HFFc6 (cell line): Measurements from ENCODE around the gene LPA. TPM values are rescaled to one million over a fixed set of nuclear protein-coding genes. Genes with fewer than 3 reads are reported as not detected.

ENCODE experiments used
- DNase-seq: peaks from one replicate; pipeline ENCODE4 v3.0.0-alpha.2; 2018
- H3K27ac Mint-ChIP-seq: 2 replicates; pipeline ENCODE4 v1.8.0; 2020; ENCODE audit warnings: mild to moderate bottlenecking, mixed read lengths
- H3K27me3 Mint-ChIP-seq: 2 replicates; pipeline ENCODE4 v1.8.0; 2021; ENCODE audit warnings: mild to moderate bottlenecking, moderate library complexity, mixed read lengths; ENCODE audit not compliant: insufficient read depth
- H3K36me3 Mint-ChIP-seq: 2 replicates; pipeline ENCODE4 v1.8.0; 2021; ENCODE audit warnings: low read depth, mixed read lengths
- H3K4me1 Mint-ChIP-seq: 2 replicates; pipeline ENCODE4 v1.8.0; 2020; ENCODE audit warnings: low read depth, mixed read lengths
- H3K4me3 Mint-ChIP-seq: 2 replicates; pipeline ENCODE4 v1.8.0; 2020; ENCODE audit warnings: mild to moderate bottlenecking, moderate library complexity, mixed read lengths
- H3K9me3 Mint-ChIP-seq: 2 replicates; pipeline ENCODE4 v1.8.0; 2020; ENCODE audit warnings: mild to moderate bottlenecking, mixed read lengths
- CTCF ChIP-seq: fragments of 200-600 bp; sonication (generic); IDR thresholded peaks from 2 replicates; pipeline ENCODE4 v1.5.0; 2021; ENCODE audit warnings: antibody characterized with exemption, mild to moderate bottlenecking
- total RNA-seq, 6 experiments: library from RNA; stranded (reverse); fragmentation: NEBNext Ultra II Directional; extraction: Animal tissue kit (Norgen Biotek cat#: 25700); gene quantifications; 2 replicates in 1 of 6; 3 replicates in 5 of 6; pipeline ENCODE4 v1.2.3, GENCODE V29; 2021

The LPA gene
- total RNA-seq, 6 experiments from 2014 or later, result not detected

- no peaks in the 10 kb centered on the region for H3K36me3 Mint-ChIP-seq
- H3K4me1 Mint-ChIP-seq, result peaks cover 11% of the 10 kb centered on the region
- H3K9me3 Mint-ChIP-seq, result no peaks in the 10 kb centered on the region
- no peak for DNase-seq
- H3K4me3 Mint-ChIP-seq, result peak overlapping the region; percentile 91
- H3K27me3 Mint-ChIP-seq, result peaks cover 3% of the 10 kb centered on the region; the same call in 1 of the 2 replicates
- TF ChIP-seq CTCF, result peak; percentile 97
- peak overlapping the region; percentile 73 for H3K27ac Mint-ChIP-seq
Measured at GRCh38 chr6:160519603-160520042, 144.5 kb downstream of the LPA start.

- no peak overlapping the region for H3K4me3 Mint-ChIP-seq
- H3K9me3 Mint-ChIP-seq, result no peaks in the 10 kb centered on the region; the same call in 1 of the 2 replicates
- no peak for TF ChIP-seq CTCF
- H3K27me3 Mint-ChIP-seq, result peaks cover 7% of the 10 kb centered on the region; the same call in 1 of the 2 replicates
- H3K27ac Mint-ChIP-seq, result no peak overlapping the region
- peaks cover 11% of the 10 kb centered on the region for H3K4me1 Mint-ChIP-seq
- H3K36me3 Mint-ChIP-seq, result no peaks in the 10 kb centered on the region
- no peak for DNase-seq
Measured at GRCh38 chr6:160519133-160519532, 144.9 kb downstream of the LPA start.

GRCh38 chr6:160513836-160514235, 150.2 kb downstream of the LPA start:
- Mint-ChIP-seq H3K27me3 (peaks cover 7% of the 10 kb centered on the region; the same call in 1 of the 2 replicates), H3K4me1 (peaks cover 11% of the 10 kb centered on the region), H3K27ac (no peak overlapping the region), H3K4me3 (no peak overlapping the region), H3K9me3 (no peaks in the 10 kb centered on the region; the same call in 1 of the 2 replicates), H3K36me3 (no peaks in the 10 kb centered on the region)
- DNase-seq, result no peak
- TF ChIP-seq CTCF, result no peak

- TF ChIP-seq CTCF, result no peak
Measured at GRCh38 chr6:160510976-160511617, 153.0 kb downstream of the LPA start.

GRCh38 chr6:160510199-160510598, 153.9 kb downstream of the LPA start:
- no peaks in the 10 kb centered on the region; the same call in 1 of the 2 replicates for H3K9me3 Mint-ChIP-seq
- no peak for TF ChIP-seq CTCF
- peaks cover 7% of the 10 kb centered on the region; the same call in 1 of the 2 replicates for H3K27me3 Mint-ChIP-seq
- no peak overlapping the region for H3K27ac Mint-ChIP-seq
- H3K4me3 Mint-ChIP-seq, result no peak overlapping the region
- H3K4me1 Mint-ChIP-seq, result peaks cover 11% of the 10 kb centered on the region
- peak; percentile 10 for DNase-seq
- no peaks in the 10 kb centered on the region for H3K36me3 Mint-ChIP-seq

More at GRCh38 chr6:160510976-160511617, 153.0 kb downstream of the LPA start:
- no peak for DNase-seq
- Mint-ChIP-seq H3K27me3 (peaks cover 7% of the 10 kb centered on the region; the same call in 1 of the 2 replicates), H3K9me3 (no peaks in the 10 kb centered on the region; the same call in 1 of the 2 replicates), H3K27ac (no peak overlapping the region), H3K4me3 (no peak overlapping the region), H3K36me3 (no peaks in the 10 kb centered on the region), H3K4me1 (peaks cover 11% of the 10 kb centered on the region)
